Measurements from ENCODE around the gene DGKZ.
"Not testable (repeated sequence)": the region's sequence is repeated elsewhere in the genome, so short reads cannot be mapped to it uniquely, and the experiment has no call there.

DGKZ gene

GRCh38 chr11:46367244-46367915 lies 20.1 kb downstream of the DGKZ start:
- DNase-seq (ENCODE audit: low spot score), result no peak

GRCh38 chr11:46367916-46368267 lies 20.6 kb downstream of the DGKZ start:
- DNase-seq (ENCODE audit: low spot score), result no peak

GRCh38 chr11:46369458-46370152 lies 22.3 kb downstream of the DGKZ start:
- peak; percentile 88 for DNase-seq (ENCODE audit: low spot score)

GRCh38 chr11:46370253-46370652 lies 23.0 kb downstream of the DGKZ start:
- DNase-seq (ENCODE audit: low spot score), result no peak

GRCh38 chr11:46371262-46371661 lies 24.0 kb downstream of the DGKZ start:
- DNase-seq (ENCODE audit: low spot score), result not testable (repeated sequence)

- no peak for DNase-seq (ENCODE audit: low spot score)
These were observed 24.8 kb downstream of the DGKZ start for GRCh38 chr11:46372086-46372485.

- DNase-seq (ENCODE audit: low spot score), result not testable (repeated sequence)
These were observed 25.2 kb downstream of the DGKZ start for GRCh38 chr11:46372501-46372900.

GRCh38 chr11:46373787-46374740 lies 26.8 kb downstream of the DGKZ start:
- DNase-seq (ENCODE audit: low spot score), result no peak

- DNase-seq (ENCODE audit: low spot score), result no peak
These were observed 27.6 kb downstream of the DGKZ start for GRCh38 chr11:46374815-46375214.

GRCh38 chr11:46375392-46376101 lies 28.3 kb downstream of the DGKZ start:
- DNase-seq (ENCODE audit: low spot score), result no peak

GRCh38 chr11:46376258-46377050 lies 29.2 kb downstream of the DGKZ start:
- no peak for DNase-seq (ENCODE audit: low spot score)

GRCh38 chr11:46377290-46377689 lies 30.0 kb downstream of the DGKZ start:
- no peak for DNase-seq (ENCODE audit: low spot score)

- no peak for DNase-seq (ENCODE audit: low spot score)
These were observed 30.6 kb downstream of the DGKZ start for GRCh38 chr11:46377831-46378230.

- no peak for DNase-seq (ENCODE audit: low spot score)
These were observed 31.0 kb downstream of the DGKZ start for GRCh38 chr11:46378296-46378695.

GRCh38 chr11:46378811-46379481 lies 31.7 kb downstream of the DGKZ start:
- DNase-seq (ENCODE audit: low spot score), result no peak

GRCh38 chr11:46379482-46380293 lies 32.4 kb downstream of the DGKZ start:
- peak; percentile 70 for DNase-seq (ENCODE audit: low spot score)

GRCh38 chr11:46380340-46381047 lies 33.2 kb downstream of the DGKZ start:
- peak; percentile 72 for DNase-seq (ENCODE audit: low spot score)

- no peak for DNase-seq (ENCODE audit: low spot score)
These were observed 34.0 kb downstream of the DGKZ start, which contains the start of gene MDK for GRCh38 chr11:46381048-46381818. TSS of gene MDK (plus strand) at chr11:46381669. CDS start at chr11:46382058, 389 bp downstream.

Data from SW480 (cell line).